Breast epithelium (tissue), 3 donors: ENCODE measurements around the gene NAA38.

Source experiments
- POLR2A ChIP-seq: fragments of 450-650 bp; IDR thresholded peaks from one replicate; pipeline ENCODE4 v1.6.1; 2016; ENCODE audit warnings: antibody characterized with exemption, mild to moderate bottlenecking, moderate library complexity
- POLR2AphosphoS5 ChIP-seq, 3 donors: sonication (generic); formaldehyde crosslinking; IDR thresholded peaks; one replicate each; pipeline ENCODE4 v1.6.1; 2017; ENCODE audit warnings: antibody characterized with exemption in 3 of 3
- TF ChIP-seq, protein P1 (sequence below), 3 donors: fragments of 450-650 bp; IDR thresholded peaks; one replicate each; pipeline ENCODE4 v1.5.1; 2016 to 2017; ENCODE audit warnings: antibody characterized with exemption in 3 of 3, mild to moderate bottlenecking in 3 of 3, moderate library complexity in 3 of 3

DNA sequence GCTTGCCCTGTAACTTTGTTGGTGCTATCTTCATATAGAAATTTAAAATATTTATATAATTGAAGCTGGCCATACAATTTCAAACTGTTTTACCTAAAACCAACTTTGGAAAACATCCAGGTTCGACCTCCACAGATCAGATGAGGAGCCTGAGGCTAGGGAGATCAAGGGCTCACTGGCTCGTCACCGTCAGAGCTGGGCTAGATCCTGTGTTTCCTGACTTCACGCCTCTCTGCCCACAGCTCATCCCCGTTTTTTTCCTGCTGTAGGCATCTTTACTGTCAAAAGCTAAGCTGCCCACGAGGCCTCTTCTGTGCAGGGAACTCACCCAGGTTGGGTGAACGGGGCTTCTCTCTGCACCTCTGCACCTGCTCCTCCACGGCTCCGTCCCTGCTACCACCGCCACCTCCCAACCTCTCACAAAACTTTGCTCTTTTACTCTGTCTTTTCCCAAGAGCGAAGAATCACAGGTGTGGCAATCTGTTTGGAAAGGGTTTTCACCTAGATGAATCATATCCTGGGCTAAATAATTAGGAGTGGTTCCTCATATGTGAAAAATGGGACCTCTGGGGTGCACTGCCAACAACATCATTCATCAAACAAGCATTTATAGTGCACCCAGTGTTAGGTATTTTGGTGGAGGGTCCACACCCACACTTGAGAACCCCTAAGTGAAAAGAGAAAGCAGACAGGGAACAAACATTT, 48.1 kb downstream of the NAA38 start:
- TF ChIP-seq, protein P1, sequence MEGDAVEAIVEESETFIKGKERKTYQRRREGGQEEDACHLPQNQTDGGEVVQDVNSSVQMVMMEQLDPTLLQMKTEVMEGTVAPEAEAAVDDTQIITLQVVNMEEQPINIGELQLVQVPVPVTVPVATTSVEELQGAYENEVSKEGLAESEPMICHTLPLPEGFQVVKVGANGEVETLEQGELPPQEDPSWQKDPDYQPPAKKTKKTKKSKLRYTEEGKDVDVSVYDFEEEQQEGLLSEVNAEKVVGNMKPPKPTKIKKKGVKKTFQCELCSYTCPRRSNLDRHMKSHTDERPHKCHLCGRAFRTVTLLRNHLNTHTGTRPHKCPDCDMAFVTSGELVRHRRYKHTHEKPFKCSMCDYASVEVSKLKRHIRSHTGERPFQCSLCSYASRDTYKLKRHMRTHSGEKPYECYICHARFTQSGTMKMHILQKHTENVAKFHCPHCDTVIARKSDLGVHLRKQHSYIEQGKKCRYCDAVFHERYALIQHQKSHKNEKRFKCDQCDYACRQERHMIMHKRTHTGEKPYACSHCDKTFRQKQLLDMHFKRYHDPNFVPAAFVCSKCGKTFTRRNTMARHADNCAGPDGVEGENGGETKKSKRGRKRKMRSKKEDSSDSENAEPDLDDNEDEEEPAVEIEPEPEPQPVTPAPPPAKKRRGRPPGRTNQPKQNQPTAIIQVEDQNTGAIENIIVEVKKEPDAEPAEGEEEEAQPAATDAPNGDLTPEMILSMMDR (IDR thresholded peaks at IDR 0.05) = no peak
- TF ChIP-seq POLR2A = no peak
- no peak for TF ChIP-seq POLR2AphosphoS5 (IDR thresholded peaks at IDR 0.05)
